HG02970 (cell line): ENCODE data around the gene HS3ST6.
"Not testable (repeated sequence)": the region's sequence is repeated elsewhere in the genome, so short reads cannot be mapped to it uniquely, and the experiment has no call there.

Experiments
- ATAC-seq: cut with Tn5 transposase; IDR thresholded peaks from one replicate; pipeline ENCODE4 v1.9.1; 2021; ENCODE audit warnings: mild to moderate bottlenecking, moderate library complexity, moderate number of reproducible peaks; ENCODE audit not compliant: unreplicated experiment, low FRiP score

HS3ST6 gene

GRCh38 chr16:1884155-1884760, 34.0 kb downstream of the HS3ST6 start:
- ATAC-seq: no peak

GRCh38 chr16:1881172-1881571, 37.0 kb downstream of the HS3ST6 start:
- not testable (repeated sequence) for ATAC-seq

- no peak for ATAC-seq
Observed at GRCh38 chr16:1879477-1879876, 38.7 kb downstream of the HS3ST6 start.

- ATAC-seq: no peak
Observed at GRCh38 chr16:1878256-1878655, 40.0 kb downstream of the HS3ST6 start.

- ATAC-seq: no peak
Observed at GRCh38 chr16:1877804-1878203, 40.4 kb downstream of the HS3ST6 start.

- ATAC-seq: no peak
Observed at GRCh38 chr16:1877089-1877488, 41.1 kb downstream of the HS3ST6 start.

- no peak for ATAC-seq
Observed at GRCh38 chr16:1876468-1876867, 41.7 kb downstream of the HS3ST6 start.

- ATAC-seq: not testable (repeated sequence)
Observed at GRCh38 chr16:1876066-1876465, 42.1 kb downstream of the HS3ST6 start.

GRCh38 chr16:1874854-1875253, 43.4 kb downstream of the HS3ST6 start:
- no peak for ATAC-seq

- no peak for ATAC-seq
Observed at GRCh38 chr16:1871974-1872635, 46.1 kb downstream of the HS3ST6 start, which contains the start of gene MEIOB. TSS of gene MEIOB (minus strand) at chr16:1872164. CDS start at chr16:1868175, 3,989 bp downstream.

- no peak for ATAC-seq
Observed at GRCh38 chr16:1870365-1871082, 47.7 kb downstream of the HS3ST6 start.

- no peak for ATAC-seq
Observed at GRCh38 chr16:1865902-1866690, 52.1 kb downstream of the HS3ST6 start.

- ATAC-seq: no peak
Observed at GRCh38 chr16:1863681-1864460, 54.3 kb downstream of the HS3ST6 start.

- no peak for ATAC-seq
Observed at GRCh38 chr16:1862394-1862793, 55.8 kb downstream of the HS3ST6 start.

GRCh38 chr16:1861730-1862129, 56.5 kb downstream of the HS3ST6 start:
- ATAC-seq: no peak
